Activated CD8-positive, alpha-beta T cell treated with anti-CD3 and anti-CD28 coated beads for 36 hours (primary cell): ENCODE measurements around the gene PIBF1. TPM values are rescaled to one million over a fixed set of nuclear protein-coding genes. Genes with fewer than 3 reads are reported as not detected.

Experiments
- ATAC-seq: fragments of 200-7000 bp; cut with Tn5 transposase; one replicate; pipeline ENCODE4 v1.10.0; 2021; ENCODE audit warnings: mild to moderate bottlenecking, moderate library complexity
- CTCF ChIA-PET: fragments of 350-600 bp; sonication (Branson Sonifier 250); formaldehyde crosslinking; loops from one replicate; lab custom pipeline; 2021; ENCODE audit warnings: antibody characterized with exemption; lab: Charles Lee
- POLR2A ChIA-PET: fragments of 350-600 bp; sonication (Branson Sonifier 250); formaldehyde crosslinking; loops from one replicate; lab custom pipeline; 2021; ENCODE audit warnings: antibody characterized with exemption; lab: Charles Lee
- DNase-seq: peaks from one replicate; pipeline ENCODE4 v3.0.0-alpha.2; 2020
- H3K27ac Mint-ChIP-seq: one replicate; pipeline ENCODE4 v1.8.0; 2021; ENCODE audit warnings: mild to moderate bottlenecking, mixed read lengths
- H3K27me3 Mint-ChIP-seq: one replicate; pipeline ENCODE4 v1.8.0; 2021; ENCODE audit warnings: mixed read lengths
- H3K36me3 Mint-ChIP-seq: one replicate; pipeline ENCODE4 v1.8.0; 2021; ENCODE audit warnings: low read depth, mixed read lengths
- H3K4me1 Mint-ChIP-seq: one replicate; pipeline ENCODE4 v1.8.0; 2021; ENCODE audit warnings: low read depth, mixed read lengths
- H3K4me3 Mint-ChIP-seq: one replicate; pipeline ENCODE4 v1.8.0; 2021; ENCODE audit warnings: mild to moderate bottlenecking, moderate library complexity, mixed read lengths
- H3K9me3 Mint-ChIP-seq: one replicate; pipeline ENCODE4 v1.8.0; 2021; ENCODE audit warnings: mixed read lengths
- intact Hi-C: fragments of 100-400 bp; cut with micrococcal nuclease; formaldehyde crosslinking; loops from one replicate; pipeline ENCODE4 v1.10.0; 2022
- total RNA-seq, 2 experiments: library from RNA; stranded (reverse); gene quantifications; one replicate each; pipeline ENCODE4 v1.2.3, GENCODE V29; 2021
- TF ChIP-seq, protein P1 (sequence below): fragments of 200-600 bp; IDR thresholded peaks from one replicate; pipeline ENCODE4 v1.8.0; 2022; ENCODE audit warnings: antibody characterized with exemption, mild to moderate bottlenecking

PIBF1 gene
- total RNA-seq, 2 experiments from 2014 or later = 26.2 to 29.7 TPM

- H3K27ac Mint-ChIP-seq = no peak overlapping the region
- TF ChIP-seq, protein P1, sequence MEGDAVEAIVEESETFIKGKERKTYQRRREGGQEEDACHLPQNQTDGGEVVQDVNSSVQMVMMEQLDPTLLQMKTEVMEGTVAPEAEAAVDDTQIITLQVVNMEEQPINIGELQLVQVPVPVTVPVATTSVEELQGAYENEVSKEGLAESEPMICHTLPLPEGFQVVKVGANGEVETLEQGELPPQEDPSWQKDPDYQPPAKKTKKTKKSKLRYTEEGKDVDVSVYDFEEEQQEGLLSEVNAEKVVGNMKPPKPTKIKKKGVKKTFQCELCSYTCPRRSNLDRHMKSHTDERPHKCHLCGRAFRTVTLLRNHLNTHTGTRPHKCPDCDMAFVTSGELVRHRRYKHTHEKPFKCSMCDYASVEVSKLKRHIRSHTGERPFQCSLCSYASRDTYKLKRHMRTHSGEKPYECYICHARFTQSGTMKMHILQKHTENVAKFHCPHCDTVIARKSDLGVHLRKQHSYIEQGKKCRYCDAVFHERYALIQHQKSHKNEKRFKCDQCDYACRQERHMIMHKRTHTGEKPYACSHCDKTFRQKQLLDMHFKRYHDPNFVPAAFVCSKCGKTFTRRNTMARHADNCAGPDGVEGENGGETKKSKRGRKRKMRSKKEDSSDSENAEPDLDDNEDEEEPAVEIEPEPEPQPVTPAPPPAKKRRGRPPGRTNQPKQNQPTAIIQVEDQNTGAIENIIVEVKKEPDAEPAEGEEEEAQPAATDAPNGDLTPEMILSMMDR = no peak
- ChIA-PET POLR2A (no interaction called here), CTCF (interaction anchor here (1.1 kb wide), 1 partner anchor 496 kb away, joined by 3 read pairs; no protein-coding TSS in a partner anchor)
- DNase-seq (no peak), ATAC-seq (no peak)
- no peaks in the 10 kb centered on the region for H3K27me3 Mint-ChIP-seq
- intact Hi-C loops = no loop called here
- no peaks in the 10 kb centered on the region for H3K9me3 Mint-ChIP-seq
- H3K4me1 Mint-ChIP-seq = no peaks in the 10 kb centered on the region
- H3K36me3 Mint-ChIP-seq = no peaks in the 10 kb centered on the region
- H3K4me3 Mint-ChIP-seq = no peak overlapping the region
Observed at GRCh38 chr13:73036566-73036965, 254.6 kb downstream of the PIBF1 start.

DNA sequence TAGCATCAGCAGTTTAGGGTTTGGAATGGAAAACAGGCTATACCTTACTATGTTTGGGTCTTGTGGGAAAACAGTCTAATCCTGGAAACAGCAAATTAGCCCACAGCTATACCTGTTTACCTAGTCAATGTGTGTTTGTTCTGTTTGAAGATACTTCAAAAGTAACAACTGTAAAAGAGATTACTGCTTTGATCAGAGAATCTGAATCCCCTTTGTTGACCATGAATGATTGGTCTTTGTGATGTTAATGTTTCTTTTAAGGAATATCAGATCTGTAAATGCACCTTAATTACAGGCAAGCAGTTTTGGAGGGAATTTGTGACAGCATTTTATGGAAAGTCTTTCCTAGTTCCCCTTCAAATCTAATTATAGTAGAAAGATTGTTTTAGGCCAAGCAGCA, 256.1 kb downstream of the PIBF1 start:
- Mint-ChIP-seq H3K36me3 (no peaks in the 10 kb centered on the region), H3K27me3 (no peaks in the 10 kb centered on the region), H3K4me3 (no peak overlapping the region), H3K4me1 (no peaks in the 10 kb centered on the region), H3K9me3 (no peaks in the 10 kb centered on the region), H3K27ac (no peak overlapping the region)
- ChIA-PET POLR2A (no interaction called here), CTCF (interaction anchor here (1.7 kb wide), 1 partner anchor 19 kb away, joined by 3 read pairs; no protein-coding TSS in a partner anchor)
- TF ChIP-seq, protein P1 = no peak
- ATAC-seq (no peak), DNase-seq (no peak)
- intact Hi-C loops = no loop called here

DNA sequence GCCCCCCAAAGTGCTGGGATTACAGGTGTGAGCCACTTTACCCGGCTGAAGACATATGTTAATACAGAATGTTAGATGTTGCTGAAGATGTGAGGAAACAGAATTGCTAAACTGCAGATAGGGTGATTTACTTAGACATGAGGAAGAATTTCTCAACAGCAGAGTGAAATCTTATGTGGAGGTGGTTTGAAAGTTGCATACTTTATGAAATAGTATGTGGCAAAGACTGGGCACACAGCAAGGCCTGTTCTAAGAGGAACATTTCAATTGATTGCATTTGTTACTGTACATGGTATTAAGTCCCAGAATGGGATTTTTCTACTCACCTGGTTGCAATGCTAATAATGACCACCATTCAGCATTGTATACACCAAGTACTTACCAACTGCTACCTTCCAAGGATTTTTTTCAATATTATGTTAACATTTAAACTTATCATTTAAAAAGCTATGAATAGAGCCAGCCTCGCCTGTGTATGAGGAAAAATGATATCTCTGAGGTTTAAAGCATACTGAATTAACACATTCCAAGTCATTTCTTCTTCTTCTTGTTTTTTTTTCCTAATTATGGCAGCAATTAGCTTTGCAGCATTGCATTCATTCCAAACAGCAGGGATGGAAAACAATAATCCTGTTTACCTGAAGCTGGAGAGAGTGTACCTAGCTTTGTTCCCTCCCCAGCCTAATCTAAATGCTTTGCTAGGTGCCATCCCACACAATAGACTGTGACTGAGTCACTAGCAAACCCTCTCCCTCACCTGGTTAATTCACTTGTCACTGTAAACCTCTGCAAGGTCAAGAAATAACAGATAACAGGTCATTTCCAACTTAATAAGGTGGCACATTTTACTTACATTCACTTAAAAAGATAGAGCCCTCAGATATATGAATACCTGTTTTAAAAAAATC, 257.5 kb downstream of the PIBF1 start:
- H3K27me3 Mint-ChIP-seq = no peaks in the 10 kb centered on the region
- DNase-seq (no peak), ATAC-seq (no peak)
- H3K36me3 Mint-ChIP-seq = no peaks in the 10 kb centered on the region
- no peak overlapping the region for H3K27ac Mint-ChIP-seq
- TF ChIP-seq, protein P1 = no peak
- intact Hi-C loops = no loop called here
- ChIA-PET CTCF (interaction anchor here (0.8 to 1.7 kb wide), 2 partner anchors 12 to 17 kb away, joined by 3 read pairs; no protein-coding TSS in a partner anchor), POLR2A (interaction anchor here (0.6 kb wide), 1 partner anchor 331 kb away, joined by 3 read pairs; no protein-coding TSS in a partner anchor)
- no peaks in the 10 kb centered on the region for H3K9me3 Mint-ChIP-seq
- H3K4me3 Mint-ChIP-seq = no peak overlapping the region
- no peaks in the 10 kb centered on the region for H3K4me1 Mint-ChIP-seq

- no peaks in the 10 kb centered on the region for H3K9me3 Mint-ChIP-seq
- intact Hi-C loops = no loop called here
- H3K27me3 Mint-ChIP-seq = no peaks in the 10 kb centered on the region
- no peak for ATAC-seq
- no peaks in the 10 kb centered on the region for H3K36me3 Mint-ChIP-seq
- TF ChIP-seq, protein P1 = no peak
- H3K4me1 Mint-ChIP-seq = no peaks in the 10 kb centered on the region
- ChIA-PET CTCF (no interaction called here), POLR2A (no interaction called here)
- no peak overlapping the region for H3K27ac Mint-ChIP-seq
- DNase-seq = no peak
- no peak overlapping the region for H3K4me3 Mint-ChIP-seq
Observed at GRCh38 chr13:73040484-73040883, 258.6 kb downstream of the PIBF1 start.

DNA sequence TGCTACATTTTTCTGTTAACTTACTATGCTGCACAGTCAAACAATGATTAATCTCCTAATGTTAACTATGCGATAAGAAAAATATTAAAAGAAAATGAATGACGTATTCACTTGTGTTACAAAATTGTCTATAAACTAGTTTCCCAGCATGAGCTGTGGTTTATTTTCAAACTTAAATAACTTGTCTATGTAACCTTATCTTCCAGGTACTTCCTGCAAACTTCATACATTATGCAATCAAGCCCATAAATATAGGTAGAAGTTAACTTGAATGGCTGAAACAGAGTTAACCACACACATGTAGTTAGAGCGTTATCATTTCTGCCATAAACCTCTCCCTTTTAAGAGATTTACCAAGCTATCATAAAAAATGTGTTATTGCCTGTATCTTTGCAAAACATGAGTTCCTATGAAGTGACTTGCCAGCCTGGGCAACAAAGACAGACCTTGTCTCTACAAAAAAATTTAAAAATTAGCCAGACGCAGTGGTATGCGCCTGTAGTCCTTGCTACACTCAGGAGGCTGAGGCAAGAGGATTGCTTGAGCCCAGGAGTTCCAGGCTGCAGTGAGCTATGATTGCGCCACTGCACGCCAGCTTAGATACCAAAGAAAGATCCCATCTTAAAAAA, 259.1 kb downstream of the PIBF1 start:
- intact Hi-C loops = no loop called here
- ChIA-PET POLR2A (no interaction called here), CTCF (no interaction called here)
- H3K9me3 Mint-ChIP-seq = no peaks in the 10 kb centered on the region
- H3K27ac Mint-ChIP-seq = no peak overlapping the region
- TF ChIP-seq, protein P1 = no peak
- no peaks in the 10 kb centered on the region for H3K36me3 Mint-ChIP-seq
- no peak for ATAC-seq
- no peak for DNase-seq
- H3K27me3 Mint-ChIP-seq = no peaks in the 10 kb centered on the region
- H3K4me3 Mint-ChIP-seq = no peak overlapping the region
- no peaks in the 10 kb centered on the region for H3K4me1 Mint-ChIP-seq
